Suprapubic skin (tissue), 4 donors: ENCODE results near the gene VLDLR. TPM values are rescaled to one million over a fixed set of nuclear protein-coding genes. Genes with fewer than 3 reads are reported as not detected.

Experiments
- DNase-seq, 2 donors: peaks; one replicate each; pipeline ENCODE4 v3.0.0-alpha.2; 2019; ENCODE audit warnings: low spot score in 2 of 2
- H3K27ac ChIP-seq: fragments of 200-600 bp; sonication (generic); one replicate; pipeline ENCODE4 v1.5.1; 2019
- H3K27me3 ChIP-seq: fragments of 200-600 bp; sonication (generic); one replicate; pipeline ENCODE4 v1.5.1; 2019
- H3K36me3 ChIP-seq: fragments of 200-600 bp; sonication (generic); one replicate; pipeline ENCODE4 v1.5.1; 2019
- H3K4me1 ChIP-seq: fragments of 200-600 bp; sonication (generic); one replicate; pipeline ENCODE4 v1.5.1; 2019
- H3K4me3 ChIP-seq: fragments of 200-600 bp; sonication (generic); one replicate; pipeline ENCODE4 v1.5.1; 2019; ENCODE audit warnings: mild to moderate bottlenecking
- H3K9me3 ChIP-seq: fragments of 200-600 bp; sonication (generic); one replicate; pipeline ENCODE4 v1.5.1; 2019
- CTCF ChIP-seq, 2 donors: fragments of 200-600 bp in 1 of 2; fragments of 450-650 bp in 1 of 2; sonication (generic) in 1 of 2; IDR thresholded peaks; one replicate each; pipeline ENCODE4 v1.5.1; 2016 to 2019; ENCODE audit warnings: antibody characterized with exemption in 2 of 2, mild to moderate bottlenecking in 1 of 2, moderate library complexity in 1 of 2
- EP300 ChIP-seq: sonication (generic); formaldehyde crosslinking; IDR thresholded peaks from one replicate; pipeline ENCODE4 v1.6.1; 2017; ENCODE audit warnings: antibody characterized with exemption
- POLR2A ChIP-seq, 2 donors: fragments of 450-650 bp; IDR thresholded peaks; one replicate each; pipeline ENCODE4 v1.6.1; 2017; ENCODE audit warnings: antibody characterized with exemption in 2 of 2, mild to moderate bottlenecking in 2 of 2, moderate library complexity in 2 of 2
- POLR2AphosphoS5 ChIP-seq, 3 donors: sonication (generic); formaldehyde crosslinking; IDR thresholded peaks; one replicate each; pipeline ENCODE4 v1.6.1; 2017; ENCODE audit warnings: antibody characterized with exemption in 3 of 3
- WGBS: methylation state at CpG from one replicate; pipeline ENCODE4 v1.1.5; 2018; 5-methylcytosine and 5-hydroxymethylcytosine counted together
- total RNA-seq, 4 donors: library from RNA; depleted of rRNA; stranded (reverse); fragments of >200 nt; gene quantifications; one replicate each; pipeline ENCODE4 v1.1.0, GENCODE V29; 2016

VLDLR gene
- total RNA-seq, 4 donors from 2014 or later, result 1.1 to 8.4 (median 6.9) TPM

DNA sequence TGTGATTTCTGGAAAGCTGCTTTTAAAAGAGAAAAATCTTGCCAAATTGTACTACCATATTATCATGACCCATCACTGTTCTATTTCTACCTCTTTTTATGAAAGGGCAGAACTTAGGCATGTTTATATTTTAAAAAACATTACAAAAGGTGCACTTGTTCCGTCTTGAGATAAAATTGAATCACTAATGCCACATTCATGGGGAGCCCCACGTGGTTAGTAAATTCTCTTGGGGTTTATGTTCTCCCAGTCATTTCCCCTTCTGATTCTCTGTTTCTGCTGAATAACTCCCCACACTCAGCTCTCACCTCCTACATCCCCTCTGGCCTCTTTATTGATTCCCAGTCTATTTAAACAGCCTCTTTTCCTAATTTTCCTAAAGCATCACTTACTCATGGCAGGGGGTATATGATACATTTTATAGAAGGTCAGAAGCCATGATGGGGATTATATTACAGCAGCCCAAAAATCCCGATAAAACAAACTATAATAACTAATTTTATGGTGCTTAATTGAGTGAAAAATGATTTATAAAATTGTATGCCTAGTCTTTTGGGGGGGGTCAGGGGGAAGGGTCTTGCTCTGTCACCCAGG lies 19.7 kb upstream of the VLDLR start:
- no peak for TF ChIP-seq POLR2AphosphoS5 (IDR thresholded peaks at IDR 0.05)
- TF ChIP-seq CTCF (IDR thresholded peaks at IDR 0.05), result no peak
- Histone ChIP-seq H3K27ac (no peak overlapping the region), H3K4me1 (no peaks in the 10 kb centered on the region), H3K4me3 (no peak overlapping the region), H3K36me3 (no peaks in the 10 kb centered on the region), H3K9me3 (no peaks in the 10 kb centered on the region), H3K27me3 (no peaks in the 10 kb centered on the region)
- DNase-seq, result no peak
- 80% methylated on average over 3 of the region's 3 CpGs for WGBS

- Histone ChIP-seq H3K36me3 (no peaks in the 10 kb centered on the region), H3K4me1 (no peaks in the 10 kb centered on the region), H3K9me3 (no peaks in the 10 kb centered on the region), H3K27ac (no peak overlapping the region), H3K27me3 (no peaks in the 10 kb centered on the region), H3K4me3 (no peak overlapping the region)
- TF ChIP-seq EP300 (no peak), CTCF (IDR thresholded peaks at IDR 0.05) (no peak), POLR2AphosphoS5 (IDR thresholded peaks at IDR 0.05) (no peak), POLR2A (IDR thresholded peaks at IDR 0.05) (no peak)
- no peak for DNase-seq
- WGBS, result 21% methylated on average over 4 of the region's 4 CpGs
Measured at GRCh38 chr9:2602704-2603116, 18.9 kb upstream of the VLDLR start.

GRCh38 chr9:2603621-2604020 lies 18.0 kb upstream of the VLDLR start:
- WGBS, result 76% methylated on average over 2 of the region's 2 CpGs
- no peaks in the 10 kb centered on the region for H3K36me3 ChIP-seq
- no peak for DNase-seq
- H3K4me1 ChIP-seq, result no peaks in the 10 kb centered on the region
- H3K27ac ChIP-seq, result no peak overlapping the region
- H3K9me3 ChIP-seq, result no peaks in the 10 kb centered on the region
- TF ChIP-seq EP300 (no peak), POLR2A (IDR thresholded peaks at IDR 0.05) (no peak), CTCF (IDR thresholded peaks at IDR 0.05) (no peak), POLR2AphosphoS5 (IDR thresholded peaks at IDR 0.05) (no peak)
- no peak overlapping the region for H3K4me3 ChIP-seq
- H3K27me3 ChIP-seq, result no peaks in the 10 kb centered on the region

- H3K27ac ChIP-seq, result no peak overlapping the region
- no peaks in the 10 kb centered on the region for H3K9me3 ChIP-seq
- no peaks in the 10 kb centered on the region for H3K36me3 ChIP-seq
- H3K4me1 ChIP-seq, result no peaks in the 10 kb centered on the region
- no peak for TF ChIP-seq EP300
- no peak for TF ChIP-seq POLR2A (IDR thresholded peaks at IDR 0.05)
- no peak for TF ChIP-seq POLR2AphosphoS5 (IDR thresholded peaks at IDR 0.05)
- no peak for TF ChIP-seq CTCF (IDR thresholded peaks at IDR 0.05)
- no peak overlapping the region for H3K4me3 ChIP-seq
- WGBS, result 96% methylated on average over 3 of the region's 3 CpGs
- no peak for DNase-seq
- no peaks in the 10 kb centered on the region for H3K27me3 ChIP-seq
Measured at GRCh38 chr9:2605246-2605645, 16.3 kb upstream of the VLDLR start.

- DNase-seq, result no peak
Measured at GRCh38 chr9:2608276-2608675, 13.3 kb upstream of the VLDLR start.

More at GRCh38 chr9:2608276-2608675, 13.3 kb upstream of the VLDLR start:
- Histone ChIP-seq H3K36me3 (no peaks in the 10 kb centered on the region), H3K9me3 (no peaks in the 10 kb centered on the region), H3K27ac (no peak overlapping the region), H3K4me1 (no peaks in the 10 kb centered on the region), H3K4me3 (no peak overlapping the region), H3K27me3 (no peaks in the 10 kb centered on the region)
- TF ChIP-seq POLR2AphosphoS5 (IDR thresholded peaks at IDR 0.05), result no peak
- no peak for TF ChIP-seq CTCF (IDR thresholded peaks at IDR 0.05)
- TF ChIP-seq POLR2A (IDR thresholded peaks at IDR 0.05), result no peak
- no peak for TF ChIP-seq EP300
- WGBS, result 98% methylated on average over 2 of the region's 2 CpGs
